ENCODE results near the gene IL12RB1.

Gene IL12RB1

DNA sequence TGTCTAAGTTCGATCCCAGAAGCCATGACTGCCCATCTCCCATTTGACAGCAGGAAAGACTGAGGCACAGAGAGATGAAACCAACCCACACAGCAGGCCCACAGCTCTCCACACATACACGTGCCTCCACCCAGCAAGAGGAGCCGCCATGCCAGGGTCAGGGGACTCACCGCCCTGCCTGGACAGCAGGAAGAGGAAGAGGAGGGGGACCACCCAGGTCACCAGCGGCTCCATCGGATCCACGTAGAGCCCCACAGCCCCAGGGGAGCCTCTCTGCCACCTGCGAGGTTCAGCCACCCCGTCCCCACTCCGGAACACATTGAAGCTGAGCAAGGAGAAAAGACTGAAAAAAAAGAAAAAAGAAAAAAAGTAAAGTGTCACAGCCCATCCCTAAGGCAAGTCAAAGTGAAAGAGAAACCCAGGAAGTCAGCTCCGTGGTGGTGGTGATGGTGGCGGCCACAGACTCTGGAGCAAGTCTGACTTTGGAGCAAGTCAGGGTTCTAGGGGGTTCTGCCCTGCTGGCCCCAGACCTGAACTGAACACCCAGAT, at the start of gene IL12RB1:
TSS of gene IL12RB1 (minus strand) at position 345 of the 549 bp plus-strand sequence. CDS start at position 234, 111 bp downstream.
- H2AFZ ChIP-seq, result no peak within 1 kb of the TSS
- no peak within 1 kb of the TSS for H3K9ac ChIP-seq
- TF ChIP-seq CTCF (IDR thresholded peaks at IDR 0.05), result no peak
- no peaks in the 10 kb centered on the region for H3K79me2 ChIP-seq
- no peak within 1 kb of the TSS for H3K4me3 ChIP-seq (ENCODE audit: low read depth, low read length)
- H3K36me3 ChIP-seq (ENCODE audit: control insufficient read depth, insufficient read depth, low read length), result no peaks in the 10 kb centered on the region
- no peak within 1 kb of the TSS for H3K4me2 ChIP-seq (ENCODE audit: low read length)
- H3K27ac ChIP-seq, result no peak within 1 kb of the TSS
- no peaks in the 10 kb centered on the region for H3K9me3 ChIP-seq (ENCODE audit: control insufficient read depth, low read length)
- no peaks in the 10 kb centered on the region for H3K4me1 ChIP-seq
- no peaks in the 10 kb centered on the region for H3K27me3 ChIP-seq (ENCODE audit: control insufficient read depth, insufficient read depth, low read length)

DNA sequence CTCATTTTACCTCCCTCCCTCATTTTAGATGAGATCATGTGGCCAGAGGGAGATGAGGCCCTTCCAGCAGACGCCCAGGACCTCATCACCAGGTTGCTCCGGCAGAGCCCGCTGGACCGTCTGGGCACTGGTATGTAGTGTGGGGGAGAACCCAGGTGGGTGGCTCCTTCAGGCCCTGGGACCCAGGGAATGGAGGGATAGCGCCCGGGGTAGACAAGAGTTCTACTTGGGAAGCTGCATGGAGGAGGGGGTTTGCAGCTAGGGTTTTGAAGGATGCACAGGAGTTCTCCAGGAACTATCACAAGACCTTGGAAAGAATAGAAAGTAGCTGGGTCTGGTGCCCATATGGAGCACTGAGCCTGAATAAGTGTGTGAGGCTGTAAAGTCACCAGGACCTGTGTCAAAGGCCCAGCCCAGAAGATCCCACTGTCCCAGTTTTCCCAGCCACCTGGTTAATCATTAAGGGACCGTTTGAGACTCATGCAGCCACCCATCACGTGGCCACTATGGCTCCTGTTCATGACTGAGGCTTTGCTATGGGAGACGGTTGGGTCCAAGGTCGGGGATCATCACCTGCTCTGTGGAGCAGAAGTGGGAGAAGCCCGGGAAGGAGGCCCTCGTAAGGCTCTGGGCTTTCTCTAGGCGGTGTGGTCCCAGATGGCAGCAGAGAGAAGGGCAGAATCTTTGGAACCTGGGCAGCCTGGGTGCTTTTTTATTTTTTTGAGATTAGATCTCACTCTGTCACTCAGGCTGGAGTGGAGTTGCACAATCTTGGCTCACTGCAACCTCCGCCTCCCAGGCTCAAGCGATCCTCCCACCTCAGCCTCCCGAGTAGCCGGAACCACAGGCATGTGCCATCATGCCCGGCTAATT, 49.2 kb upstream of the IL12RB1 start:
- TF ChIP-seq CTCF (IDR thresholded peaks at IDR 0.05), result no peak
- no peaks in the 10 kb centered on the region for H3K4me1 ChIP-seq
- no peaks in the 10 kb centered on the region for H3K9me3 ChIP-seq (ENCODE audit: control insufficient read depth, low read length)
- no peak overlapping the region for H3K27ac ChIP-seq
- no peaks in the 10 kb centered on the region for H3K27me3 ChIP-seq (ENCODE audit: control insufficient read depth, insufficient read depth, low read length)
- no peak overlapping the region for H3K4me3 ChIP-seq (ENCODE audit: low read depth, low read length)
- no peaks in the 10 kb centered on the region for H3K36me3 ChIP-seq (ENCODE audit: control insufficient read depth, insufficient read depth, low read length)
- no peak overlapping the region for H3K9ac ChIP-seq
- H3K79me2 ChIP-seq, result no peaks in the 10 kb centered on the region
- no peak overlapping the region for H2AFZ ChIP-seq
- H3K4me2 ChIP-seq (ENCODE audit: low read length), result no peak overlapping the region

DNA sequence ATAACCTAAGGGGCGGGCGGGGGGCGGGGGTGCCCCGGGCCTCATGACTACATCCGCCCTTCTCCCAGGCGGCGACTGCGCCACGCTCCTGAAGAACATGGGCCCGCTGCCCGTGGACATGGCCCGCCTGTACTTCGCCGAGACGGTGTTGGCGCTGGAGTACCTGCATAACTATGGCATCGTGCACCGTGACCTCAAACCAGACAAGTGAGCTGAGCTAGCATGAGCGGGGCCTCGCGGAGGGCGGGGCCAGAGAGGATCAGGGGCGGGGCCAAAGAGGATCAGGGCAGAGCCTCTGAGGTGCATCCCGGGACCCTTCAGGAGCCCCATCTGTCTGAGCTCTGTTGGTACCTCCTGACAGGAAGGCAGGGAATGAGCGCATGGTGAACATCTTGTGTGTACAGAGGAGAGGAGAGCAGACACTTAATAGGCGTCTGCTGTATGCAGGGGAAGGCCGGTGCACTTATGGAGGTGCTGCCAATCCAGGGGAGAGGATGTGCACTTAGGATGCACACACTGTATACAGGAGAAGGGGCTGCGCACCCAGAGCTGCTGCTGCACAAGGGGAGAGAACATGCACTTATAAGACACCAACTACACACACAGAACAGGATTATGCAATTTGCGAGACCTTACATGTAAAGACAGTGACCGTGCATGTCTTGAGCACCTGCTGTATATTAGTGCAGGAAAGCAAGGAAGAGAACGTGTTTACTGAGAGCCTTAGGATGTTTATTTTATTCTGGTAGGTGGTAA, 45.3 kb upstream of the IL12RB1 start:
- no peak for TF ChIP-seq CTCF (IDR thresholded peaks at IDR 0.05)
- Histone ChIP-seq H3K79me2 (no peaks in the 10 kb centered on the region), H3K9ac (no peak overlapping the region), H3K4me1 (no peaks in the 10 kb centered on the region), H3K36me3 (ENCODE audit: control insufficient read depth, insufficient read depth, low read length) (no peaks in the 10 kb centered on the region), H3K4me2 (ENCODE audit: low read length) (no peak overlapping the region), H3K9me3 (ENCODE audit: control insufficient read depth, low read length) (no peaks in the 10 kb centered on the region), H3K27me3 (ENCODE audit: control insufficient read depth, insufficient read depth, low read length) (no peaks in the 10 kb centered on the region), H2AFZ (no peak overlapping the region), H3K27ac (no peak overlapping the region), H3K4me3 (ENCODE audit: low read depth, low read length) (no peak overlapping the region)

GRCh38 chr19:18130523-18131242, 43.9 kb upstream of the IL12RB1 start:
- Histone ChIP-seq H3K79me2 (no peaks in the 10 kb centered on the region), H3K9ac (no peak overlapping the region), H3K4me2 (ENCODE audit: low read length) (no peak overlapping the region), H3K4me3 (ENCODE audit: low read depth, low read length) (no peak overlapping the region), H3K36me3 (ENCODE audit: control insufficient read depth, insufficient read depth, low read length) (no peaks in the 10 kb centered on the region), H3K9me3 (ENCODE audit: control insufficient read depth, low read length) (no peaks in the 10 kb centered on the region), H3K27ac (no peak overlapping the region), H2AFZ (no peak overlapping the region), H3K4me1 (no peaks in the 10 kb centered on the region), H3K27me3 (ENCODE audit: control insufficient read depth, insufficient read depth, low read length) (no peaks in the 10 kb centered on the region)
- TF ChIP-seq CTCF (IDR thresholded peaks at IDR 0.05), result no peak

Data from parathyroid adenoma (tissue), 2 donors.